Measurements from ENCODE around the gene PGLYRP3.

The PGLYRP3 gene

GRCh38 chr1:153253693-153254092, 59.1 kb downstream of the PGLYRP3 start:
- DNase-seq, result no peak

- DNase-seq, result no peak
Observed at GRCh38 chr1:153253076-153253475, 59.7 kb downstream of the PGLYRP3 start.

GRCh38 chr1:153251988-153252387, 60.8 kb downstream of the PGLYRP3 start:
- no peak for DNase-seq

GRCh38 chr1:153251562-153251961, 61.2 kb downstream of the PGLYRP3 start:
- no peak for DNase-seq

GRCh38 chr1:153251087-153251486, 61.7 kb downstream of the PGLYRP3 start:
- DNase-seq, result no peak

- DNase-seq, result no peak
Observed at GRCh38 chr1:153250166-153250565, 62.6 kb downstream of the PGLYRP3 start.

- no peak for DNase-seq
Observed at GRCh38 chr1:153248176-153248879, 64.4 kb downstream of the PGLYRP3 start.

Measured in CD4-positive, alpha-beta T cell treated with Interleukin-4 for 4 hours (primary cell).